GM21528 (cell line): Measurements from ENCODE around the gene SYT6.

Experiments used
- ATAC-seq: cut with Tn5 transposase; IDR thresholded peaks from one replicate; pipeline ENCODE4 v1.9.1; 2021; ENCODE audit warnings: mild to moderate bottlenecking, moderate library complexity; ENCODE audit not compliant: unreplicated experiment, low FRiP score

Gene SYT6, protein sequence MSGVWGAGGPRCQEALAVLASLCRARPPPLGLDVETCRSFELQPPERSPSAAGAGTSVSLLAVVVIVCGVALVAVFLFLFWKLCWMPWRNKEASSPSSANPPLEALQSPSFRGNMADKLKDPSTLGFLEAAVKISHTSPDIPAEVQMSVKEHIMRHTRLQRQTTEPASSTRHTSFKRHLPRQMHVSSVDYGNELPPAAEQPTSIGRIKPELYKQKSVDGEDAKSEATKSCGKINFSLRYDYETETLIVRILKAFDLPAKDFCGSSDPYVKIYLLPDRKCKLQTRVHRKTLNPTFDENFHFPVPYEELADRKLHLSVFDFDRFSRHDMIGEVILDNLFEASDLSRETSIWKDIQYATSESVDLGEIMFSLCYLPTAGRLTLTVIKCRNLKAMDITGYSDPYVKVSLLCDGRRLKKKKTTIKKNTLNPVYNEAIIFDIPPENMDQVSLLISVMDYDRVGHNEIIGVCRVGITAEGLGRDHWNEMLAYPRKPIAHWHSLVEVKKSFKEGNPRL

DNA sequence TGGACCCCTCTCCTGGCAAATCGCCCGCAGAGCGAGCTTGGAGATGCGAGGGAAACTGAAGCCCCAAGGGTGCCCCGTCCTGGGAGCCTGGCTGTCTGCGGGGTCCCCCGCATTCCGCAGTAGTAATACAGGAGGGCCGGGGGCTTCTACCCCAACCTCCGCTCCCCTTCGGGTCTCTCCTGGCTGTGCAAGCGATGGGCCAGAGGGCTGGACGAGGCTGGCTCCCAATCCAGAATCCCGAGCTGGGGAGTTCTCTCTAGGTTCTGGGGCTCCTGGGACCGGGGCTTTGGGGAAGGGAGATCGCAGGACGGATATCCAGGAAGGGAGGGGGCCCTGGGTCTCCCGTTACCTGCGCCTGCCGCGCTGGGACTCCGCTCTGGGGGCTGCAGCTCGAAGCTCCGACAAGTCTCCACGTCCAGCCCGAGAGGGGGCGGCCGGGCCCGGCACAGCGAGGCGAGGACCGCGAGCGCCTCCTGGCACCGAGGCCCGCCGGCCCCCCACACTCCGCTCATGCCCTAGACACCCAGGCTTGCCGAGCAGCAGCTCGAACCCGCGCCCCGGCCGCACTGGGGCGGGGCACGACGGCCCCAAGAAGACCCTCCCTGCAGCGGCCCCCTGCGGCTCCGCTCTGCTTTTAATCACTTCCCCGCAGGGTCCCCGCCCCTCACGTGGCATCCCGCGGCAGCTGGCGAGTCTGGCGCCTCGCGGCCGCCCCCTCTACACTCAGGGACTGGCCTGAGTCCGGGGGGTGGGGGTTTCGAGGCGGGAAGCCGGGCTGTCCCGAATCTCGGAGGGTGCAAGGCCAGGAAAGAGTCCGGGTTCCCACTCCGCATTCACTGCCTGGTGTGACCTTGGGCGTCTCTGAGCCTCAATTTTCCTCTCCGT, at the start of gene SYT6:
Gene SYT6, minus strand, starts transcription at position 609 of the 885 bp plus-strand sequence. Its CDS starts 97 bp downstream, at position 512.
- no peak for ATAC-seq

DNA sequence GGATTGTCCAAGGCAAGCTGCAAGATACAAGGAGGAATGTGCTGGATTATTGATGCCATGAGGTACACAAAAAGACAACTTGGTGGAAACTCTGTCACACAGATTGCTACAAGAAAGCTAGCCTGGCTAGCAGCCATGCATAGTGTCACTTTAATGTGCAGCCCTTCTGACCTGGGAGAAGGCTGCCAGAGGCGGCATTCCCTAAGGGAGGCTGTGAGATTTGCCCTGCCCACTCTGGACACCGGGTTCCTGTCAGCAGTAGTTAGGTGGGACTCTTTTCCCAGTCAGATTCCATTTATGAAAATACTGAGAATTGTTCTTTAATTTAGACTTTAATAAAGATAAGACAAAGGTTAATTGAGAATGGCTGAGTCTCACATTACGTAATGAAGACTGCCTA, 47.8 kb upstream of the SYT6 start:
- ATAC-seq = no peak

DNA sequence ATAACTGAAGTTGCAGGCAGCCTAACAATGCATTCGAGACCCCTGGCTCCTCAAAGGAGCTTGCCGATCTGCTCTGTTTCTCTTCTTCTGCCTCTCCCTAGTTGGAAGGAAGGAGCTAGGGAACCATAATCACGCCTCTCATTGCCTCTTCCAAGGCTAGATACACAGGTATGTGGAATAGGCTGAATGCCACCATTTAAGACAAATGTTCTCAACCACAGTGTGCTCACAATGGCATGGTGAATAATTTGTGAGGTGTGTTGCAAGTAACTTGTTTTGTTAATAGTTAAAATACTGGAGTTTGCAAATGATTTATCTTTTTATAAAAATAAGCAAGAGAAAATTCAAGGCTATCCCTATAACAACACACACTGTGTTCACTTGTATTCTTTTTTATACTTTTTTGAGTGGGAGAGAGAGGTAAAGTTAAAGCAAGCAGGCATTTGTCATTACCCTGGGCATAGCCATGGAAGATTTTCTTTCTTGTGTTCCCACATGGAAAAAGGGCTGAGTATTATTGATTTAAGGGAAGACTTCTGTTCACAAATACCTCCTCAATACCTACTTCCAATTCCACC, 45.4 kb upstream of the SYT6 start:
- ATAC-seq = no peak

DNA sequence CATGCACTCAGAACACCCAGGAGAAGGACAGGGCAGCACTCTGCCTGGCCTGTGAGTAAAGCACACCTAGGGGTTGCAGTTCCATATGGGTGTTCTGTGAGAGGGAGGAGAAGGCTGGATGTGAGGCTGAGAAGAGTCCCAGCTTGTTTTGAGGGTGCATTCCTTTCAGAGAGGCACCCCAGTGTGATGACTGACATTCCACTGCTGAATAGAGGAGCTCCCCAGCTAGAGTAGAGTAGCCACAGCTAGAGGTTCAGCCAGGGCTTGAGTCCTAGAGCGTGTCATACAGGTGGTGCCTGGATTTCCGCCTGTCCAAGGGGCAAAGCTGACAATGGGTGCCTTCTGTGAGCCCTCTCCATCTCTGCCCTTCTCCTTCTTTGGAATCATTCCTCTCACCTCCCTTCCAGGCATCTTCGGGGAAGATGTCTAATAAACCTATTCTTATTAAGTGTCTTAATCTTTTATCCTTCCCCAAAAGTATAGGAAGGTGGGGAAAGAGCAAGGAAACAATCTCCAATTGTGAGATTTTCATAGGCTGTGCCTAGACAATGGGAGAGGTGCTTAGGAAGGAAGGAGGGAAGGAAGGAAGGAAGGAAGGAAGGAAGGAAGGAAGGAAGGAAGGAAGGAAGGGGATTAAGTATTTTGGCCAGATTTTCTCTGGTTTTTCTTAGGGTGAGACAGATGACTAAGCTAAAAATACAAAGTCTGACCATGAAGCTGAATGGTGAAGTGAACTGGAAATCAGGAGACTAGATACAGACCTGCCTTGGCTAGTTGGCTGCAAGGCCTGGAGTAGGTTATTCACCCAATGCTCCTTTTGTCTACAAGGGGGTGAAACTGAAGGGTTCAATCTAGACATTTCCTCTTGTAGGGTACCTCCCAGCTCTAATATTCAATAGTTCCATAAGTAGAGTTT, 43.6 kb upstream of the SYT6 start:
- no peak for ATAC-seq

DNA sequence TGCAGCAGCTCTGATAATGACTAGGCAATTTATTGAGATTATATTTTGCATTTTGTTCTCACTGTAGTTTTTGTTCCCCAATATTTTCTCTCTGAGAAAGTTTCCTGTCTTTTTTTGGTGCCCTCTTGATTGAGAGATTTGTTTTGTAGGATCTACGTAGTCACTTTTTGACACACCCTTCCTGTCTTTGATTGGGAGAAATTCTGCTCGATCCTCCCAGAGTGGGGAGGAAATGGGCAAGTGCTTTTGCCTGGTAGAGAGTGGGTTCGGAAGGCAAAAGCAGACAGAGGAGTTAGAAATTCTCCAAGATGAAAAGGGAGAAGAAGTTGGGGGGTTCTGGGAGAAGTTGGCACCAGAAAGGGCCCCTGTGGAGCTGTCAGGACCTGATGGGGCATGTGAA, 42.1 kb upstream of the SYT6 start:
- no peak for ATAC-seq

DNA sequence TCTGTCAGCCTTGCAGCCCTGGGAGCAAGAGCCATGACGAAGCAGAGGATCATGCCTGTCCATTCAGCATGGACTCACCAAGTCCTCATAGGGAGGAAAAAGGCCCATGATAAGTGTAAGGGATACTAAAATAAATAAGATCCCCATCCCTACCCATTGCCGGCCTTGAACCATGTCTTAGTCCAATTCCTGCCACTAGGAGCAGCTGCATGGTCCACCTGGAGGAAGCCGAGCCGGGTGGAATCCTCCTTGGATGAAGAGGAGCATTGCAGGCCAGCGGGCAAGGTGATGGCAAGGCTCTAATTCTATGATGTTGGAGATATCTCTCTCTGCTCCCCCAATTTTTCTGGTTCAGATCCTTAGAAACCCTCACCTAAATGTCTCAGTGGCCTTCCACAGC, 38.7 kb upstream of the SYT6 start:
- no peak for ATAC-seq

DNA sequence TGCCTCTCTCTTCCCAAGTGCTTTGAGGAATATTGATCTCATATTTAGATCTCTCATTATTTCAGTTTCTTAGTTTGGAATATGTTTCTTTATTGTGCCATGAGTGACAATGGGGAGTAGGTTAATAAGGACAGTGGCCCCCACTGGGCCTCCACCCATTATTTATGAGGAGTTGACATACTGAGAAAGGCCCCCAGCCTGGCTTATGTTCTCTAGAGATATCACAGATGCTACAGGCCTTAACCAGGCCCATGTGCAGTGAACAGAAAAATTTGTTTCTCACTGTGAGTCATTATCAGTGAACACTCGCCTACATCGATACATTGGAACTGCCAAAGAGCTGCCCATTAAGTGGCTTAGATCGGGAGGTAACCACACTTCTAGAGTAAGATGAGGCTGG, 35.7 kb upstream of the SYT6 start:
- no peak for ATAC-seq

DNA sequence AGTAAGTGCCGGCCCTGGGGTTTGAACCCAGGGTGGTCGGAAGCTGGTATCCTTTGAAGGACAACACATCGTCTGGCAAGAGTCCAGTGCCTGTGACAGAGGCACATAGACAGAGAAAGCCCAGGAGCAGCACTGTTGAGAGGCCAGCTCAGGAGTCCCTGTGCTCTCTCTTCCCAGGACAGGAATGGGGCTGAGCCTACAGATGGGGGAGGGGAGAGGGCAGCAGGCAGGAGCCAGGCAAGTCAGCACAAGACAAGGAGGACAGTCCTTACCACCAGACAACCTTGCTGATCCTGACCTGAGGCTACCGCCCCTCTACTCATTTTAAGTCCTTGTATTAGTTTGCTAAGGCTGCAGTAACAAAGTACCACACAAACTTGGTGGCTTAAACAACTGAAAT, 27.7 kb upstream of the SYT6 start:
- no peak for ATAC-seq

DNA sequence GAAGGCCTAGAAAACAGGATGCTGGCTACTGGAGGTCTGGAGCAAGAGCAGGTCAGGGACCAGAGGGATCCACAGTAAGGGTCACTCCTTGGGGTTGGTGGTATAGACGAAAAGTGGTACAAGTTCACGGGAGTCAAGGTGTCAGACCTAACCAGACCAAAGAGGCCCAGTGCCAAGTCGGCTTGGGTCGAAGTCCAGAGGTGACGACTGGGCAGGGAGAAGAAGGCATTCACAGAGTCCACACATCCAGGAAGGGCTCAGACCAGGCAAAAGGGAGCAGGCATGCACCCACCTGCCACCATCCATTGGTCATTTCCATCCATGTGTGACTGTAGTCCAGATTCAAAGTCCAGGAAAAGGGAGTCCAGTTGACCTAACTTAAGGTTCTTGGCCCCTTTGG, 27.1 kb upstream of the SYT6 start:
- no peak for ATAC-seq

DNA sequence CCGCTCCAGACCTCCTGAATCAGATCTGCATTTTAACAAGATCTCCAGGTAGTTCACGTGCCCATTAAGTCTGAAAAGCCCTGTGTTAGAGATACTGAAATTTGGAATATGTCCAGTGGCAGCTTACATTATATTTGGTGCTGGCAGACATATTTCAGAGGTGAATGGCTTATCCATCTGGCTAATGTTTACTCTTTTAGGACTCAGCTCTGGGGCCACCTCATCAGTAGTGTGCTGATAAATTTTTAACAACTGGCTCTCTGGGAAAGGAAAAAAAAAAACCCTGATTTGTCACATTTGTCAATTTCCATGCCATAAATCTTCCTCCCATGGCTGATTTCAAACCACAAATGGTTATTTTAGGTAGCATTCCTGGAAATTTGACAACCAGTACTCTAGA, 25.3 kb upstream of the SYT6 start:
- ATAC-seq = no peak

DNA sequence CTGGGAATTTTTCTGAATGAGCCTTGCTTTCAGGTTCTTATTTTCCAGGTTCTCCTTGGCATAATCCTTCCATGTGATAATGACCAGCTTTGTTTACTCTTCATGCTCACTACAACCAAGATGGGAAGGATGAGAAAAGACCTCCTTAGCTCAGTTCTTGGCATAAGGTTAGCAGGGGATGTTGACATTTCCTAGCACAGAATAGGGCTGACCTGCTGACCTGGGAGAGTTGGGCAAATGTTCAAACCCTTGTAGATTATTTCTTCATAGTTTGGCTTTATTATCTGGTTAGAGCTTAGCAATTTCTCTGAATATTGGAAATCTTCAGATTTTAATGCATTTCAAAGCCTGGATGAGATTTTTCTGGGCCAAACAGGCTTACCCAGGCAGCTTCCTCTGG, 23.6 kb upstream of the SYT6 start:
- ATAC-seq = no peak

DNA sequence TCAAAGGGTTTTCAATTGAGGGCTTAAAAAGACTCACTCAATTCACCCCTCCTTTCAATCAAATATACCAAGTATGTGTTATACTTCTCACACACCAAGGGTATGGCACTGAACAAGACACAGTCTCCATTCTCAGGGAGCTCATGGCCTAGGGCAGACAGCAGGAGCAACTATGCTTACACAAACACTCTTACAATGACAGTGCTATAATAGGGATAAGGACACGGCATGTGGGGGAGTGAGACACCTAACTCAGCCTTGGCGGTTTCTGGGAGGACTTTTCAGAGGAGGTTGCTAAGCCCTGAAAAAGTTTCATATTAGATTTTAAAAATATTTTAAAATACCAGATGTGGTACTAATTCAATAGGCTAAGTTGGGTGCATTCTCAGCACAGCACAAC, 22.7 kb upstream of the SYT6 start:
- no peak for ATAC-seq

DNA sequence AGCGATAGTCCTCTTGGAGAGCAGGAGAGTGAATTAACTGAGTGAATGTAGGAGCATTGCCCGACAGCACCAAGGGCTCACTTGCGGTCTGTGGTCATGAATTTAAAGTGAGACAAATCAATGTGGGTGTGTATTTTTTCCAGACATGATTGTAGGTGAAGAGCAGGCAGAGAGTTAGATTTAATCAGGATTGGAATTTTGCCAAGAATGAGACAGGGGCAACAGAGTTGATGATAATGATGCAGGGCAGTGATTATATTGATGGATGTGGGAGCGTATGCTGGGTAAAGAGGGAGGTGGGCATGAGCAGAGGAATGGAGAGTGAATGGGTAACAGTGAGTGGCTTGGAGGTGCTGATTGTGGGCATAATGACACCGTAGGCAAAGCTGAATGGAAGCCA, 20.0 kb upstream of the SYT6 start:
- ATAC-seq = no peak

DNA sequence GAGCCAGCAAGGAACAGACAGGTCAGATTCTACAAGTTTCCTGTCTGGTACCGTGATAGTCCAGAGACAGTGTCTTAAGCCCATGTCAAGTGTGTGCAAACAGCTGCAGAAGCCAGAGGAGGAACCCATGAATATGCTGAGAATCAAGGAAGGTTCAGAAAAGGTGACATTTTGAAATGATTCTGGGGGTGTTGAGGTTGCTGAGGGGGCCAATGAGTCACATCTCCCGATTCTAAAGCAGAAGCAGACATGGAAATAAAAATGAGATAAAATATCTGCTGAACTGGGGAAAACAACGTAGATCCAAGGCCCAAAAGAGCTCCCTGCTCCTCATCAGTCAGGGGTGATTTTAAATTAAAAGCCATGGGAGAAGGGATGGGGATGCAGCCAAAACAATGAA, 15.8 kb upstream of the SYT6 start:
- no peak for ATAC-seq

DNA sequence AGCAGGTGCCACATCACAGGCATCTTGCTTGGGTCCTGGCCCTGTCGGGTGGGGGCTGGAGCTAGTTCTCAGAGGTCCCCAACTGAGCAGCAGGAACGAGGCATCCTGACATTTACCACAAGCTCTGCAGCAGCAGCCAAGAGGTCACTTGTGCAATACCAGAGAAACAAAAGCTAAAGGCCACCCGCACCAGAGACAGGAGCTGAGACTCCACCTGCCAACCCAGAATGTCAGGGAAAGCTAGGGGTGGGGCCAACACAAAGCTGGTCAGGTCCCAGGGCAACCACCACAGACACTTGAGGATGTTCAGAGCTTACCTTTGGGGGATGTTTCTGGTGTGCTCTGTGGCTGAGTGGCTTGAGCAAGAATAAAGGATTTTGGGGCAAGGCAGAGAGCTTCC, 13.6 kb upstream of the SYT6 start:
- ATAC-seq = no peak

DNA sequence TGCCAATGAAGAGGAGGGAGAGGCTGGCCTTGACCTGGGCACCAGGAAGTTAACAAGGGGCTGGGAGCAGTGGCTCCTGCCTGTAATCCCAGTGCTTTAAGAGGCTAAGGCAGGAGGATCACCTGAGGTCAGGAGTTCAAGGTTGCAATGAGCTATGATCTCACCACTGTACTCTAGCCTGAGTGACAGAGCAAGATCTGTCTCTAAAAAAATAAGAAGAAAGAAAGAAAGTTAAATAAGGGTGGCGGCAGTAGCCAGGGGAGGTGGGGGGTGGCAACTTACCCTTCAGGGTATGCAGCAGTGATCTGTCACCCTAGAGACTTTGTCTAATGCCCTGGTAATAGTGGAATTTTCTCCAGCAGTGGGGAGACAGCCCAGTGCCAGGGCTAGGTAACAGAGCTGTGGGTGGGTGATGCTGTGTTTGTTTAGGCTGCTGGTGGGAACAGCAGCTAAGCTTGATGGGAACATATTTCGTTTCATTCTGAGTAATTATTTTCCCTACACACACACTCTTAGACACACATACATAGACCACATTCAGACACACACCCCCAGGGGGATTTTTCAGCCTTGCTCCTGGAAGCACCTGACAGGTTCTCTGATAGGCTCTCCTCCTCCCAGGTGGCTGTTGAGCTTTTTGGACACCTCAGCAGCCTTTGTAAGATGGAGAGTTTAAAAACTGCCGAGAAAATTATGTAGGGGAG, 11.3 kb upstream of the SYT6 start:
- ATAC-seq = no peak

DNA sequence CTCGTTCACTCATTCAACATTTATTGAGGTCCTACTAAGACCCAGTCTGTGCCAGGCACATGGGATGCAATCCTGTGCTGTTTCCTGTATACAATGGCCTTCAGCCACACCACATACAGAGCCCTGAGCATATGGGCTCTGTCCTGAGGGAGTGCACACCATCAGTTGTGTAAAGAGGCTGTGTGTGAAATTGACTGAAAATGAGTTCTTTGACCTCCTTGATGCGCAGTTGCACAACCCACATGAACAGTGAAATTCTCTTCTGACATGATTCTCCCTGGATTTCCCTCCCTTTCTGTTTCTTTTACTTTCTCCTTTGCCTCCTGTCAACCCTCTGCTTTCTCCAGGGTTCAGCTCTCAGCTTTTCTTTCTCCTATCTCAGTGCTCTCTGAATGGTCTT, 6.3 kb upstream of the SYT6 start:
- ATAC-seq = no peak

DNA sequence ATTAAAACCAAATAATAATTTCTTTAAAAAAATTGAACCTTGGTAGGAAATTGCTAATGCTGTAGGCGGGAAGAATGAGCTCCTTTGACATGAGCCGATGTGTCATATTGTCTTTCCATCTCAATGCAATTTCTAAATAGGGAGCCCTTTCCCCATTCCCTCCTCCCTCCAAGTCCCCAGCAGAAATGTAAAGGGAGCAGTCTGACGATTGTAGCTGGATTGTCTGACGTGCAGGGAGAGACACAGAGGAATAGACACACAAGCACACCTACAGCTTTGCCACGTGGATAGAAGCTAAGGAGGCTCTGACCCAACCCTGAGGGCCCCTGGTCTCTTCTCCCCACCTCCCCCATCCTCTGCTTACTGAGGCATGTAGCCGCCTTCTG, 3.6 kb upstream of the SYT6 start:
- no peak for ATAC-seq

DNA sequence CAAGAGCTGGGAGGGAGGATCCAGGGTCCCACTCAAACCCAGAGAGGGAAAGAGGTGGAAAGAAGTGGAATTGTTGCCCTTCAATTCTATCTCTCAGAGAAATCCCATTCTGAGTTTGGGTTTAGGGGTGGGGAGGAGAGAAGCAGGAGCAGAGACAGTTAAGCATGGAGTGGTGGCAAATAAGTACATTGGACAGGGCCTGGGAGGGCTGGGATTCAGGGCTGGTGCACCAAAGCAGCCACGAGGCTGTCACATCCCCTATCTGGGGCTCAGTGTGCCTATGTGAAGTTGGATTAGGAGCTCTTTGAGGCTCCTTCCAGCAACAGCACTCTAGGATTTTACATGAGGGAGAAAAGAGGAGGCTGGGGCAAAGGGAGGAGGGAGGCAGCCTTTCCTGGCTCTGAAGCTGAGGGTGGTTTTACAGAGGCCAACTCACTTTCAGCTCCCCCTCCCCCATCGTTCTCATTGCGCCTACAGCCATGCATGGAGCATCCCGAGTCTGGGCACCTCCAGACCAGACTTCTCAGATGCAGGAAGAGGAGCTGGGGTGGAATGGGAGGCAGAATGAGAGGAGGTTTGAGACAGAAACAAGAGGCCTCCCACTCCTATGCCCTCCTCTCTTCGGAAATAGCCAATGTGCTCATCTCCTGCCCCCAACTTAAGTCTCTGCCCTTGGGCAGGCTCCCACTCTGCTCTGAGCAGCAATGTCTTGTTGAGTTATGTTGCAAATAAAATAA, 3.0 kb upstream of the SYT6 start:
- no peak for ATAC-seq
